ENCODE data around the gene PSMA1. TPM values are rescaled to one million over a fixed set of nuclear protein-coding genes. Genes with fewer than 3 reads are reported as not detected.

Gene PSMA1
- polyA plus RNA-seq, 3 donors, result 163 to 228 (median 201) TPM

- Mint-ChIP-seq H3K4me3 (peak within 1 kb of the TSS; percentile 95 to 96), H3K9me3 (no peaks in the 10 kb centered on the region), H3K27ac (peak within 1 kb of the TSS; percentile 92 to 99 (median 95)), H3K27me3 (ENCODE audit: low read depth in 3 of 3) (no peaks in the 10 kb centered on the region), H3K4me1 (peaks cover 25% of the 10 kb centered on the region), H3K36me3 (peaks cover 40 to 63% of the 10 kb centered on the region in 2 donors)
- WGBS (ENCODE audit: insufficient coverage), result 0% methylated on average over 14 of the region's 37 CpGs
- peak within 1 kb of the TSS; percentile 97 for H3K4me2 ChIP-seq (replicated peaks; ENCODE audit: extremely low read depth, low read length, poor library complexity, severe bottlenecking)
- DNase-seq, result peak; percentile 80 to 91 (median 90)
- H3K27ac ChIP-seq (ENCODE audit: low read depth in 1 of 2, low read length in 2 of 2), result peak within 1 kb of the TSS; percentile 52 to 85
- no peaks in the 10 kb centered on the region for H3K27me3 ChIP-seq (ENCODE audit: control insufficient read depth in 2 of 2, insufficient read depth in 2 of 2, low read length in 2 of 2)
- intact Hi-C loops (cut with micrococcal nuclease), result no loop called here
- H3K9me3 ChIP-seq (replicated peaks in 1 of 2; ENCODE audit: control insufficient read depth in 1 of 2, insufficient read depth in 1 of 2, low read length in 2 of 2), result no peaks in the 10 kb centered on the region
- H3K4me1 ChIP-seq (ENCODE audit: control insufficient read depth in 1 of 2, insufficient read depth in 2 of 2, low read length in 2 of 2), result peaks cover 8 to 18% of the 10 kb centered on the region in 2 donors
- peaks cover 43 to 56% of the 10 kb centered on the region in 2 donors for H3K36me3 ChIP-seq (replicated peaks in 1 of 2; ENCODE audit: control insufficient read depth in 1 of 2, insufficient read depth in 2 of 2, low read length in 2 of 2)
- H3K9ac ChIP-seq (ENCODE audit: insufficient read depth, low read length, poor library complexity, severe bottlenecking), result peak within 1 kb of the TSS; percentile 77
- peaks cover 10% of the 10 kb centered on the region for H4K20me1 ChIP-seq (ENCODE audit: insufficient read depth, low read length)
- no peak for TF ChIP-seq CTCF (IDR thresholded peaks at IDR 0.05)
- peaks cover 48% of the 10 kb centered on the region for H3K79me2 ChIP-seq (ENCODE audit: insufficient read depth, low read length)
- H2AFZ ChIP-seq (ENCODE audit: insufficient read depth, low read depth, low read length, poor library complexity, severe bottlenecking), result peak within 1 kb of the TSS; percentile 96
- H3K4me3 ChIP-seq (replicated peaks in 1 of 3; ENCODE audit: low read depth in 2 of 3, low read length in 3 of 3), result peak within 1 kb of the TSS; percentile 58 to 96 (median 90)
Measured at GRCh38 chr11:14499560-14500180, 20.5 kb downstream of the PSMA1 start, which contains the start of gene COPB1. Gene COPB1 (minus strand): TSS chr11:14499811. CDS start chr11:14498928, 883 bp downstream.

- Histone ChIP-seq H3K79me2 (ENCODE audit: insufficient read depth, low read length) (peaks cover 51% of the 10 kb centered on the region), H3K4me3 (replicated peaks in 1 of 3; ENCODE audit: low read depth in 2 of 3, low read length in 3 of 3) (peak overlapping the region; percentile 58 to 96 (median 90)), H2AFZ (ENCODE audit: insufficient read depth, low read depth, low read length, poor library complexity, severe bottlenecking) (peak overlapping the region; percentile 54), H4K20me1 (ENCODE audit: insufficient read depth, low read length) (peaks cover 10% of the 10 kb centered on the region), H3K27me3 (ENCODE audit: control insufficient read depth in 2 of 2, insufficient read depth in 2 of 2, low read length in 2 of 2) (no peaks in the 10 kb centered on the region), H3K9ac (ENCODE audit: insufficient read depth, low read length, poor library complexity, severe bottlenecking) (peak overlapping the region; percentile 77), H3K9me3 (replicated peaks in 1 of 2; ENCODE audit: control insufficient read depth in 1 of 2, insufficient read depth in 1 of 2, low read length in 2 of 2) (no peaks in the 10 kb centered on the region), H3K4me1 (ENCODE audit: control insufficient read depth in 1 of 2, insufficient read depth in 2 of 2, low read length in 2 of 2) (peaks cover 8 to 18% of the 10 kb centered on the region in 2 donors), H3K27ac (ENCODE audit: low read depth in 1 of 2, low read length in 2 of 2) (peak overlapping the region; percentile 52 to 85), H3K36me3 (replicated peaks in 1 of 2; ENCODE audit: control insufficient read depth in 1 of 2, insufficient read depth in 2 of 2, low read length in 2 of 2) (peaks cover 42 to 56% of the 10 kb centered on the region in 2 donors), H3K4me2 (replicated peaks; ENCODE audit: extremely low read depth, low read length, poor library complexity, severe bottlenecking) (peak overlapping the region; percentile 97)
- peaks cover 40 to 62% of the 10 kb centered on the region in 2 donors for H3K36me3 Mint-ChIP-seq
- H3K27me3 Mint-ChIP-seq (ENCODE audit: low read depth in 3 of 3), result no peaks in the 10 kb centered on the region
- peak in 2 of 3 donors; percentile 10 to 17 for DNase-seq
- H3K9me3 Mint-ChIP-seq, result no peaks in the 10 kb centered on the region
- no peak for TF ChIP-seq CTCF (IDR thresholded peaks at IDR 0.05)
- intact Hi-C loops (cut with micrococcal nuclease), result no loop called here
- peak overlapping the region; percentile 95 to 96 for H3K4me3 Mint-ChIP-seq
- H3K27ac Mint-ChIP-seq, result peak overlapping the region; percentile 92 to 99 (median 95)
- WGBS (ENCODE audit: insufficient coverage), result 4% methylated on average over 9 of the region's 19 CpGs
- peaks cover 25% of the 10 kb centered on the region for H3K4me1 Mint-ChIP-seq
Measured at GRCh38 chr11:14499178-14499559, 21.0 kb downstream of the PSMA1 start.

Measured in CD14-positive monocyte (primary cell).